HG02938 (cell line): ENCODE measurements around the gene MTF2.

Source experiments
- ATAC-seq: cut with Tn5 transposase; IDR thresholded peaks from one replicate; pipeline ENCODE4 v1.9.1; 2021; ENCODE audit warnings: mild to moderate bottlenecking, moderate library complexity; ENCODE audit not compliant: unreplicated experiment

MTF2 gene

DNA sequence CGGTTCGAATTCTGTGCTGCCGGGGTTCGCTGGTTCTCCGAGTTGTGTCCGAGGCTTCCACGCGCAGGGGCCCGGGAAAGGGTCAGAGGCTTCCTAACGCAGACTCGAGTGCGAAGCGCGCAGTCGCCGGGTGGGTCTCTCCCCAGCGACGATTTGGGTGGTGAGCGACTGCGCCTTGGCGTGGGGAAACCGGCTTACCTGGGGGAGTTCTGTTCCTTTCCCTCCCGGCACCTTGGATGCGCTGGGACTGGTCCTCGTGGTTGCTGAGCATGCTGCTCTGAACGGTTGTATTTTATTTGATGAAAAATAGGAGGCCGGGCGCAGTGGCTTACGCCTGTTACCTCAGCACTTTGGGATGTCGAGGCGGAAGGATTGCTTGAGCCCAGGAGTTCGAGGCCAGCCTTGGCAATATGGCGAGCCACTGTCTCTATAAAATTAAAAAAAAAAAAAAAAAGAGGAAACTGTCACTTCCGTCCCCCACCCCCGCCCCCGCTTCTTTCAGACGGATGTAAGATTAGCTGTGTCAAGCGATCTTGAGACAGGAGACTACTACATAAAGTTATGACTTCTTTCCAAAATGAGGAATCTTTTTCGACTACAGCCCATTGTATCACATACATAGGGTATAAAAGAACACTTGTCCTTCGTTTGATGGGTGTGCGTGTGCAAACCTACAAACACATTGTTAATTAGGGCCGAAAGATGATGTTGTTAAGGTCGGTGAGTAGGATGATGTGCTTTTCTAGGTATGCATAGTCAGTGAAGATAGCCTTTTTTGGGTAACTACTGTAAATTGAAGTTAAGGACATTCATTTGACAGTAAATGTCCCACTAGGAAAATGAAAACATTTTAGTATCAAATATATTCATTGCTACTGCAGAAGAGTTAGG lies 101.9 kb downstream of the MTF2 start, which contains the start of gene CCDC18:
CCDC18 (plus strand) TSS at position 2 of the 891 bp plus-strand sequence. CDS start 2,638 bp downstream, outside the sequence.
- peak; percentile 9 for ATAC-seq

GRCh38 chr1:93186667-93187066 lies 107.6 kb downstream of the MTF2 start:
- ATAC-seq, result peak; percentile 48
